ENCODE measurements around the gene RELB.
"Not testable (repeated sequence)": the region's sequence is repeated elsewhere in the genome, so short reads cannot be mapped to it uniquely, and the experiment has no call there.

Gene RELB, protein sequence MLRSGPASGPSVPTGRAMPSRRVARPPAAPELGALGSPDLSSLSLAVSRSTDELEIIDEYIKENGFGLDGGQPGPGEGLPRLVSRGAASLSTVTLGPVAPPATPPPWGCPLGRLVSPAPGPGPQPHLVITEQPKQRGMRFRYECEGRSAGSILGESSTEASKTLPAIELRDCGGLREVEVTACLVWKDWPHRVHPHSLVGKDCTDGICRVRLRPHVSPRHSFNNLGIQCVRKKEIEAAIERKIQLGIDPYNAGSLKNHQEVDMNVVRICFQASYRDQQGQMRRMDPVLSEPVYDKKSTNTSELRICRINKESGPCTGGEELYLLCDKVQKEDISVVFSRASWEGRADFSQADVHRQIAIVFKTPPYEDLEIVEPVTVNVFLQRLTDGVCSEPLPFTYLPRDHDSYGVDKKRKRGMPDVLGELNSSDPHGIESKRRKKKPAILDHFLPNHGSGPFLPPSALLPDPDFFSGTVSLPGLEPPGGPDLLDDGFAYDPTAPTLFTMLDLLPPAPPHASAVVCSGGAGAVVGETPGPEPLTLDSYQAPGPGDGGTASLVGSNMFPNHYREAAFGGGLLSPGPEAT

DNA sequence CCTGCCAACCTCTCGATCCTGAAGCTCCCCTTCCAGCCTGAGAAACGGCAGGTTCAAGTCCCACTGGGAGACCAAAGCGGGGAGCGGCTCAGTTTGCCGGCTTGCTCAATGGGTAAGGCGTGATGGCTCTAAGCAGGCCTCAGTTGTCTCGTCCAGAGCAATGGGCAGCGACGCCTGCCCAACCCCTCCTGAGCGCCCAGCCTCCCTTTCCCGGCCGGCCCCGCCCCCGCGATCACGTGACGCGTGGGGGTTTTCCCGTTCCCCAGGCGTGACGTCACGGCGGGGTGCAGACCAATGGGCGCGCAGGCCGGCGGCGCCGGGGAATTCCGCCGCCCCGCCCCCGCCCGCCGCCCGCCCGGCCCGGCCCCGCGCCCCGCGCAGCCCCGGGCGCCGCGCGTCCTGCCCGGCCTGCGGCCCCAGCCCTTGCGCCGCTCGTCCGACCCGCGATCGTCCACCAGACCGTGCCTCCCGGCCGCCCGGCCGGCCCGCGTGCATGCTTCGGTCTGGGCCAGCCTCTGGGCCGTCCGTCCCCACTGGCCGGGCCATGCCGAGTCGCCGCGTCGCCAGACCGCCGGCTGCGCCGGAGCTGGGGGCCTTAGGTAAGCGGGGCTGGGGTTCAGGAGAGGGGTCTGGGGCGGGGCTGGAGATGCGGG lies at the start of gene RELB:
Gene RELB (plus strand): TSS at position 378 of the 653 bp plus-strand sequence. CDS start 116 bp downstream, at position 494.
- peak; percentile 84 for DNase-seq

GRCh38 chr19:44954278-44954648 lies 47.0 kb upstream of the RELB start:
- DNase-seq = no peak

DNA sequence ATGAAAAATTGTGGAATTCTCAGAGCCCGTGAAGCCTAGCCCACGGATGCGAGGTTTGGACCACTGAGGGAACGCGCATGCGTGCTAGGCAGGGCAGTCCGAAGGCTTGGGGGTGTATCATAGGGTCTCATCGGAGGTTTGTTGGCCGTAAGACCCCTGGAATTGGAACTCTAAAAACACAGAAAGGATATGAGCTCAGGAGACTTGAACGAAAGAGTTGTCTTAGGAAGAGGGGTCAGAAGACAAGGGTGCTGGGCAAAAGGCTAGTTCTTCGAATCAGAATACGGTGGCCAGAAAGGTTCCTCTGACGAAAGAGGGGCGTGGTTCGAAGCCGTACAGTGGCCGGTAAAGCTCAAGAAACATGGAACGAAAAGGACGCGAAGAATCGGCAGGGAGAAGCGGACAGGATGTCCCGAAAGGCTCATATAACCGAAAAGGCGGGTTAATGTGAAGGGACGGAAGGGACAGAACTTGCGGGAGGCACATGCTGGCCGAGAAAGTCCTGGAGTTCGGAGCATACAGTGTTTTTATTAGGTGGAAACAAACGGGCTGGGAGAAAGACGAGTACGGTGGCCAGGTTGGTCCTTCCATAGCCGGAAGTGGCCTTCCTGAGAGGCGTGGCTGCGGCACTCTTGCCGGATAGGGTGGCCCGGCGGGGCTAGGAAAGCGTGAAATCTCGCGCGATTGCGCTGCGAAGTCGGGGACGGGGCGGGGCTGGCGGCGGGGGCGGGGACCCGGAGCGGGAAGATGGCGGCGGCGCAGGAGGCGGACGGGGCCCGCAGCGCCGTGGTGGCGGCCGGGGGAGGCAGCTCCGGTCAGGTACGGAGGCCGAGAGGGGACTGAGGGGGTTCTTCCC lies 46.4 kb upstream of the RELB start, which contains the start of gene CLPTM1:
Gene CLPTM1 (plus strand): TSS at position 732 of the 856 bp plus-strand sequence. CDS start 16 bp downstream, at position 748.
- DNase-seq = peak; percentile 99

DNA sequence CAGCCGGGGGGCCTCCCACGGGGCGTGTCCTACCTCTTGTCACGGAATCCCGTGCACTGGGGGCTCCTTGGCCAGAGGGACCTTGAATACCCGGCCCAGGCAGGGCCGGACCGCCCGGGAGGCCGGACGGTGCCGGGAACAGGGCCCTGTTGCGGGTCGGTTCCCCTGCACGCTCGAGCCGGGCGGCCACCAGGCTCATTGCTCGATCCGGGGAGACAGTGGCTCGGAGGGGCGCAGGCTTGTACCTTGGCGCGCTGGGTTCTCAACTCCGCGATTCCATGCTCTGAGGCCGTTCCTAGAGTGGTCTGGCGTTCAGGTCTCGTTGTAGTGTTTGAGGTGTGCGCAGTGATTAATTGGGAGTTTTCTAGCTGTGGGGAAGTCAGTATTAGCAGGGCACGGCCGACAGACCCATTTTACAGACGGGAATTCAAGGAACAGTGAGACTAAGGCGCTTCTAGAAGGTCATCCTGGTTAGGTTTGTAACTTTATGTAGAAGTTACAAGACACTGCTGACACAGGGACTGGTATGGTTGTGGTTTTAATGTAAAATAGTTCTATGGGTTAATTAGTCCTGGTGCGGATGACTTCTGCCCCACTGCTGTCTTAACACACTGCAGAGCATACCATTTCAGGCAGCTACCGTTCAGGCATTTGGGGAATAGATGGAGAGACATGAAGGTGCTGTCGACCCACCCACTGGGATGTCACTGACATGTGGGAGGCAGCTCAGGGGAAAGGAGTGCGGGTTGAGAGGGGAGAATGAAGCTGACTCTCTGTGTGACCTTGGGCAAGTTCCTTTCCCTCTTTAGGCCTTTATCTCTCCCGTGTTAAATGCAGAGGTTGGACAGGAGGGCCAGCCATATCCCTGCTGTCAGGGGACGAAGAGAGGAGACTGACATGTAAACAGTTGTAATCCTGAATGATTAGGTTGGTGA lies 45.5 kb upstream of the RELB start:
- no peak for DNase-seq

- no peak for DNase-seq
Measured at GRCh38 chr19:44957526-44957925, 43.7 kb upstream of the RELB start.

- no peak for DNase-seq
Measured at GRCh38 chr19:44958090-44958489, 43.2 kb upstream of the RELB start.

GRCh38 chr19:44959691-44960090 lies 41.6 kb upstream of the RELB start:
- DNase-seq = no peak

DNA sequence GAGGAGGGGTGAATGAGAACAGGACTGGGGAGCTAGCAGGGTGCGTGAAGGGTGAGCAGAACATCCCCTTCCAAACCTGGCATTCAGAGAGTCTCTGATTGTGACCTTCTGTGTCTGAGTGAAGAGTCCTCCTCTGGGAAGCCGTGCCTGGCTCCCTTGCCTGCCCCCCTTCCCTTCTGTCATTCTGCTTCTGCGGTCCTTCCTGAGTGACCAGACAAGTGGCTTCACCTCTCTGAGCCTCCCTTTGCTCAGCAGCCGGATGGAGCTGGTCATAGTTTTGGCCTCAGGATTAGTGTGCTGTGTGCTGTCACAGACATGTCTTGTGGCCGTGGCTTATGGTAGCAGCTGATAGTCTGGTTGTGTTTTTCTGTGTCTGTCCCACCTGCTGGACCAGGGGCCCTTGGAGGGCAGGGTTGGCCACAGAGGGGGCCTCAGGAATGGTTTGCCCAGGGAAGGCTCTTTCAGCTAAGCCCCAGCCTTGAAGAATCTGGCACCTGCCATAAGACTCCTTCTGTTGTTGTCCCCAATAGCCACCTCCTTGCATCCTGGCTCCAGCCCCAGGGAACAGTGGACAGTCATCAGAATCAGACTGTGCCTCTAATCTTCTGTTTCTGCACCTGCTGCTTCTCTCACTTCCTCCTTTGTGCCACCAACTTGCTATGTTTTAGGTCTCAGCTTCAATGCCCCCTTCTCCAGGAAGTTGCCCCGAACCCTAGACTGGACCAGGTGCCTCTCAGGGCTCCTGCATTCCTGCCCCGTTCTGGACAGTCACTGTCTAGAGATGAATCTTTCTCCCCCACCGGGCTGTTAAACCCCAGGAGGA lies 40.1 kb upstream of the RELB start:
- no peak for DNase-seq

- no peak for DNase-seq
Measured at GRCh38 chr19:44961821-44962220, 39.4 kb upstream of the RELB start.

DNA sequence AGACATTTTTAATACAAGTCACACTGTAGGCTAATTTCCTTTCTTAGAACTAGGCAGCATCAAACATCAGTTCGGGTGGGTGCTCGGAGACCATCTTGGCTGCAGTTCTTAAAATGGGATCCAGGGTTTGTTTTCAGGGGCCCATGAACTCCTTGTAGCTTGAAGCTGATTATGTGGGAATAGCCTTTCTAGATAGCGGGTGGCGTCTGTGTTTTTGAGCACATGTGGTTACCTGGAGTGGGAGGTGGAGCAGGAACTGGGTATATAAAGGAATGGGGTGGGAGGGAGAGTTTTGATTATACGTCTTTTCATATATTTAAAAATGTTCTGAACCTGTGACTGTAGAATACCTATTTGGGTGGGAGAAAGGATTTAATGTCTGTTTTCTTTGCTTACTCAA lies 33.1 kb upstream of the RELB start:
- no peak for DNase-seq

DNA sequence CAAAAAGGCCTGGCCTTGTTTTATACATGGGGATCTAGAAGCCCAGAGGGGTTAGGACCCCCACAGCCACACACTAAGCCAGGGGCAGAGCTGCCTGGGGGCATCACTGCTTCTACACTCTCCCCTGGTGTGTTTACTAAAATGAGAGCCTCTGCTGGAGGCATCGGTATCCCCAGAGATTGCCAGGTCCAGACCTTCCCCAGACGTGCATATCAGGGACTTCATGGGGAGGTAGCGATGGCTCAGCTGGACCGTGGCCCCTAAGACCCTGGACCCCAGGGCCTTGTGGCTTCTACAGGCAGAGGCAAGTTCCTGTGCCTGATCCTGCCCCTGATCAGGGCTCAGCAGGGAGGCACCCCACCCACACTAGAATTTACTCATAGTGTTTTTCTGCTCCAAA lies 32.6 kb upstream of the RELB start:
- DNase-seq = no peak

GRCh38 chr19:44969437-44969836 lies 31.8 kb upstream of the RELB start:
- DNase-seq = no peak

DNA sequence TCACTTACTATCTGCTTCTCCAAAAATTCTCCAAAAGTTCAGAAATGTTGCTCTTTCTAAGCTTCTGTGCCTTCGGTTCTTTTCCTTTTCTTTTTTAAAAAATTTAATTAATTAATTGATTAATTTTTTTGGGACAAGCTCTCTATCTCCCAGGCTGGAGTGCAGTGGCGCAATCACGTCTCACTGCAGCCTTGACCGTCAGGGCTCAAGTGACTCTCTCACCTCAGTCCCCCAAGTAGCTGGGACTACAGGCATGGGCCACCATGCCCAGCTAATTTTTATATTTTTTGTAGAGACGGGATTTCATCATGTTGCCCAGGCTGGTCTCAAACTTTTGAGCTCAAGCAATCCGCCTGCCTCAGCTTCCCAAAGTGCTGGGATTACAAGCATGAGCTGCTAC lies 29.8 kb upstream of the RELB start:
- DNase-seq = not testable (repeated sequence)

DNA sequence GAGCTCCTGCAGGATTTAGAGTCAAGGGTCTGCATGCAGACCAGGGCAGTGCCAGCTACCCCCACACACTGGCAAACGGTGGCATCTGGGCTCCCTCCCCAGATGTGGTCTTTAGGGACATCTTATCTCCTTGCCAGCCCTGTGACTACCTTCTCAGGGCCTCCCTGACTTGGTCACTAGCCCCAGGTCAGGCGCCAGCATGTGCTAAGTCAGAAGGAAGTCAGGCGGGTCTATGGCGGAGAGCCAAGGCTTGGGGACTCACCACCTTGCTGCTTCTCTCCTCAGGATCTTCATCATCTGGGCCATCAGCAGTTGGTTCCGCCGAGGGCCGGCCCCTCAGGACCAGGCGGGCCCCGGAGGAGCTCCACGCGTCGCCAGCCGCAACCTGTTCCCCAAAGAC lies 28.5 kb upstream of the RELB start:
- no peak for DNase-seq

GRCh38 chr19:44973982-44974735 lies 27.1 kb upstream of the RELB start:
- no peak for DNase-seq

DNA sequence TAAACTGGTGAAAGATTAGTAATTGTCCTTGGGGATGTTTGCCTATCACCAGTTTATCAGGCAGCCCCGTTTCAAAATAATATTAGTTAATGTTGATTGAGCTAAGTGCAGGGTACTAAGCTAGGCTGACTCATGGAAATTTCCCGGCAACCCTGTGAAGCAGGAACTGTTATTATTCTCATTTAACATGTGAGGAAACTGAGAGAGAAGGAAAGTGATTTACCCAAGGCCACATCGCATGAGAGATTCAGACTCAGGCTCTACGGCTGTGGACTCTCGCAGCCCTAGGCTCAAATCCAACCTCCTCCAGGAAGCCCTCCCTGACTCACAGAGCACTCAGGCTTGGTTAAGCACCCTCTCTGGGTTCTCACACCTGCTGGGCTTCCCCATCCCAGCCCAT lies 26.4 kb upstream of the RELB start:
- no peak for DNase-seq

DNA sequence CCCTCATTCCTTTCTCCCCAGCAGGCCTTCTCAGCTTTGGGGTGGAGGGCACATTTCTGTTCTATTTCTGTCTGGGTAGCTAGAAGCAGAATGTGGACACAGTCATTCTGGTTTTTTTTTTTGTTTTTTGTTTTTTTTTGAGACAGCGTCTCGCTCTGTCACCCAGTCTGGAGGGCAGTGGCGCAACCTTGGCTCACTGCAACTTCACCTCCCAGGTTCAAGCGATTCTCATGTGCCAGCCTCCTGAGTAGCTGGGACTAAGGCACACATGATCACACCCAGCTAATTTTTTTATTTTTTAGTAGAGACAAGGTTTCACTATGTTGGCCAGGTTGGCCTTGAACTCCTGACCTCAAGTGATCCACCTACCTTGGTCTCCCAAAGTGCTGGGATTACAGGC lies 25.8 kb upstream of the RELB start:
- no peak for DNase-seq

DNA sequence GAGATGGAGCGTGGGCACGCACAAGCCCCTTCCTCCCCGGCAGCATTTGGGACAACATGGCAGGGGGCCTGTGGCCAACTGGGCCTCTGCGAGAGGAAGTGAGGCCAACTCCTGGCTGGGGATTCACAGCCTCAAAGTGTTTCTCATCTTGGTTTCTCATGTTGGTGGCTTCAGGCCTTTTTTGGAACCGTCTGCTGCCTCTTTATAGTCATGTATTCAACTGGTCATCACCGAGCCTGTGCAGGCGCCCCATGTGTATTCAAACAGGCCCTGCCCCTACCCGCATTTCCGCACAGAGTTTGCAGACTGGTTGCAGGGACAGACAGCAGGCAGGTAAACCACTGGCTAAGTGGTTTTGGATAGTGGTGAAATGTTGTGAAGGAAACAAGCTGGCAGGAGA lies 17.3 kb upstream of the RELB start:
- DNase-seq = no peak

DNA sequence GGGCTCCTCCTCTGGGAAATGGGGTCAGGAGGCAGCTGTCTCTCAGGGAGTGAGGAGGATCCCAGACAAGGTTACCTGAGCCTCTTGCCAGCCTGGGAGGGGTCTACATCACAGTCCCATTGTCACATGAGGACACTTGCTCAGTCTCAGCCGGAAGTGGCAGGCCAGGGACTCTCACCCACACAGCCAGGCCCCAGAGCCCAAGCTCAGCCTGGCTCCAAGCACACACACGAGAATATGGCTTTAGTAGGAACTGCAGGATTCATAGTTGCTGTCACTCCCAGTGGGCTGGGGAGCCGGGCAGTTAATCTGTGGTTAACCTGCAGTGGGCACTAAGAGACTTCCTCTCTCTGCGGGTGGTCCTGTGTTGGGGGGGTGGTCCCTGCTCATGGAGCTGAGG lies 15.8 kb upstream of the RELB start:
- DNase-seq = no peak

- no peak for DNase-seq
Measured at GRCh38 chr19:44986389-44986788, 14.9 kb upstream of the RELB start.
